OCI-LY3 (cell line): ENCODE results near the gene CPAMD8.

Experiments used
- CTCF ChIP-seq: fragments of 200-600, 300-600 bp; sonication (generic); IDR thresholded peaks from 2 replicates; pipeline ENCODE4 v1.5.1; 2014; ENCODE audit warnings: antibody characterized with exemption, low read length, low read depth
- EZH2phosphoT487 ChIP-seq: fragments of 200-600 bp; shearing (Covaris generic); IDR thresholded peaks from 2 replicates; pipeline ENCODE4 v1.6.1; 2018; ENCODE audit warnings: antibody characterized with exemption, mixed run types, low read depth

GRCh38 chr19:17075035-17075863 is 48.6 kb upstream of the CPAMD8 start, which contains the start of the genes HAUS8 and MYO9B:
- TF ChIP-seq CTCF (no peak), EZH2phosphoT487 (no peak)
